Ishikawa (cell line): ENCODE results near the gene SLC2A14.

Experiments
- FOXM1 ChIP-seq: IDR thresholded peaks from 2 replicates; pipeline ENCODE4 v1.6.1; 2012; ENCODE audit warnings: low read depth, borderline replicate concordance
- MAX ChIP-seq: IDR thresholded peaks from 2 replicates; pipeline ENCODE4 v1.6.1; 2012
- NFIC ChIP-seq: IDR thresholded peaks from 2 replicates; pipeline ENCODE4 v1.6.1; 2012
- RAD21 ChIP-seq: IDR thresholded peaks from 2 replicates; pipeline ENCODE4 v1.6.1; 2012; ENCODE audit warnings: low read depth
- REST ChIP-seq: IDR thresholded peaks from 2 replicates; pipeline ENCODE4 v1.6.1; 2012; ENCODE audit warnings: low read depth, mild to moderate bottlenecking
- TAF1 ChIP-seq: IDR thresholded peaks from 2 replicates; pipeline ENCODE4 v1.6.1; 2012; ENCODE audit warnings: low read depth, mild to moderate bottlenecking
- YY1 ChIP-seq: IDR thresholded peaks from 2 replicates; pipeline ENCODE4 v1.6.1; 2012; ENCODE audit warnings: low read depth

GRCh38 chr12:7907009-7907408 is 34.3 kb upstream of the SLC2A14 start:
- no peak for TF ChIP-seq TAF1
- TF ChIP-seq RAD21, result no peak
- no peak for TF ChIP-seq FOXM1
- TF ChIP-seq REST, result no peak
- no peak for TF ChIP-seq NFIC
- no peak for TF ChIP-seq YY1
- TF ChIP-seq MAX, result no peak
